Keratinocyte (primary cell): Measurements from ENCODE around the gene RNU1-1. TPM values are rescaled to one million over a fixed set of nuclear protein-coding genes. Genes with fewer than 3 reads are reported as not detected.
"Not testable (repeated sequence)": the region's sequence is repeated elsewhere in the genome, so short reads cannot be mapped to it uniquely, and the experiment has no call there.

Experiments used
- DNase-seq: peaks from one replicate; pipeline ENCODE4 v3.0.0-alpha.2; 2011; ENCODE audit warnings: low read depth, missing footprints, low spot score
- FAIRE-seq: peaks from 2 replicates; lab custom pipeline; 2011; peaks lifted over from hg19 to GRCh38; lab: Jason Lieb, UNC
- H2AFZ ChIP-seq: 2 replicates; pipeline ENCODE4 v1.6.0; 2012; ENCODE audit warnings: low read length, control low read depth, inconsistent platforms; ENCODE audit not compliant: control insufficient read depth
- H3K27ac ChIP-seq: 2 replicates; pipeline ENCODE4 v1.5.1; 2011; ENCODE audit warnings: low read length; ENCODE audit not compliant: control insufficient read depth, insufficient read depth
- H3K27me3 ChIP-seq: 3 replicates; pipeline ENCODE4 v1.6.0; 2011; ENCODE audit warnings: low read length; ENCODE audit not compliant: control insufficient read depth, insufficient read depth; ENCODE audit errors: extremely low read depth
- H3K36me3 ChIP-seq, 2 experiments: 2 replicates in 1 of 2; 3 replicates in 1 of 2; pipeline ENCODE4 v1.5.1; 2011; ENCODE audit warnings: low read length in 2 of 2, mild to moderate bottlenecking in 1 of 2; ENCODE audit not compliant: control insufficient read depth in 2 of 2, insufficient read depth in 2 of 2; ENCODE audit errors: extremely low read depth in 1 of 2
- H3K4me1 ChIP-seq: 3 replicates; pipeline ENCODE4 v1.5.1; 2011; ENCODE audit warnings: low read length; ENCODE audit not compliant: control insufficient read depth, insufficient read depth; ENCODE audit errors: extremely low read depth
- H3K4me2 ChIP-seq: 3 replicates; pipeline ENCODE4 v1.6.0; 2011; ENCODE audit warnings: low read depth, low read length; ENCODE audit not compliant: control insufficient read depth, insufficient read depth; ENCODE audit errors: extremely low read depth
- H3K4me3 ChIP-seq, 3 experiments: fragments of 200-600 bp in 1 of 3; sonication (generic) in 1 of 3; 2 replicates in 2 of 3; 3 replicates in 1 of 3; pipeline ENCODE4 v1.5.1; 2011 to 2016; ENCODE audit warnings: low read length in 3 of 3, mild to moderate bottlenecking in 3 of 3, control low read depth in 2 of 3, inconsistent platforms in 1 of 3, low read depth in 1 of 3, mixed read lengths in 1 of 3, mixed run types in 1 of 3, moderate library complexity in 1 of 3; ENCODE audit not compliant: control insufficient read depth in 2 of 3, insufficient read depth in 2 of 3; ENCODE audit errors: extremely low read depth in 1 of 3
- H3K79me2 ChIP-seq: 2 replicates; pipeline ENCODE4 v1.6.0; 2012; ENCODE audit warnings: low read length; ENCODE audit not compliant: control insufficient read depth, insufficient read depth
- H3K9ac ChIP-seq: 3 replicates; pipeline ENCODE4 v1.6.0; 2011; ENCODE audit warnings: low read length; ENCODE audit not compliant: control insufficient read depth, insufficient read depth; ENCODE audit errors: extremely low read depth
- H3K9me1 ChIP-seq: 3 replicates; pipeline ENCODE4 v1.6.0; 2011; ENCODE audit warnings: low read length; ENCODE audit not compliant: control insufficient read depth, insufficient read depth; ENCODE audit errors: extremely low read depth
- H3K9me3 ChIP-seq: 2 replicates; pipeline ENCODE4 v1.5.1; 2012; ENCODE audit warnings: low read depth, low read length; ENCODE audit not compliant: control insufficient read depth
- H4K20me1 ChIP-seq: 3 replicates; pipeline ENCODE4 v1.6.0; 2011; ENCODE audit warnings: low read length; ENCODE audit not compliant: control insufficient read depth, insufficient read depth; ENCODE audit errors: extremely low read depth
- dilution Hi-C: fragments of 300-500 bp; cut with MboI; formaldehyde crosslinking; loops from one replicate; pipeline ENCODE4 v1.7.0; 2020; ENCODE audit warnings: low sequenced_read_pairs; ENCODE audit not compliant: extremely low pct_ligation_motif_present
- polyA plus RNA-seq, 5 experiments: library from polyadenylated mRNA; depleted of rRNA in 3 of 5; stranded (reverse) in 3 of 5; stranded (forward) in 1 of 5; unstranded in 1 of 5; fragments of >200 nt; gene quantifications; 1 replicate in 1 of 5; 2 replicates in 3 of 5; 3 replicates in 1 of 5; pipeline versions ENCODE4 v1.2.1 to v1.2.3, GENCODE V29; 2011 to 2012; ENCODE audit warnings: missing spikeins in 2 of 5, low read depth in 1 of 5, low replicate concordance in 1 of 5

RNU1-1 gene
- polyA plus RNA-seq, 1 donor (not counting 4 experiments of a cell fraction or from before 2014, with no cell fraction given) = 67.0 TPM

- H3K9ac ChIP-seq, H3K79me2 ChIP-seq, H3K36me3 ChIP-seq, H3K9me1 ChIP-seq, DNase-seq, H3K4me2 ChIP-seq, H3K4me1 ChIP-seq, FAIRE-seq, H3K9me3 ChIP-seq, dilution Hi-C loops, H4K20me1 ChIP-seq, H3K27ac ChIP-seq, H2AFZ ChIP-seq, H3K4me3 ChIP-seq: not testable (repeated sequence)
- H3K27me3 ChIP-seq = peaks cover 12% of the 10 kb centered on the region
Observed at GRCh38 chr1:16516694-16517410, 2.8 kb upstream of the RNU1-1 start.

GRCh38 chr1:16513412-16514106 lies 526 bp downstream of the RNU1-1 start:
- FAIRE-seq, dilution Hi-C loops, H3K4me1 ChIP-seq, H3K27me3 ChIP-seq, H2AFZ ChIP-seq, H3K36me3 ChIP-seq, H3K9ac ChIP-seq, H4K20me1 ChIP-seq, H3K9me1 ChIP-seq, H3K9me3 ChIP-seq, H3K79me2 ChIP-seq, H3K27ac ChIP-seq, H3K4me3 ChIP-seq: not testable (repeated sequence)
- DNase-seq = peak; percentile 92
- peak overlapping the region; percentile 67 for H3K4me2 ChIP-seq

GRCh38 chr1:16512624-16513411 lies 1.3 kb downstream of the RNU1-1 start:
- H2AFZ ChIP-seq, H3K4me1 ChIP-seq, H3K79me2 ChIP-seq, DNase-seq, H3K27me3 ChIP-seq, H3K9me3 ChIP-seq, H3K9me1 ChIP-seq, FAIRE-seq, H3K36me3 ChIP-seq, dilution Hi-C loops, H3K27ac ChIP-seq, H4K20me1 ChIP-seq, H3K9ac ChIP-seq, H3K4me3 ChIP-seq: not testable (repeated sequence)
- peak overlapping the region; percentile 67 for H3K4me2 ChIP-seq

GRCh38 chr1:16511926-16512325 lies 2.2 kb downstream of the RNU1-1 start:
- FAIRE-seq, H3K27ac ChIP-seq, DNase-seq, H3K79me2 ChIP-seq, H3K4me2 ChIP-seq, H2AFZ ChIP-seq, dilution Hi-C loops, H3K9me1 ChIP-seq, H3K4me1 ChIP-seq, H3K9ac ChIP-seq, H3K4me3 ChIP-seq, H4K20me1 ChIP-seq, H3K9me3 ChIP-seq, H3K27me3 ChIP-seq, H3K36me3 ChIP-seq: not testable (repeated sequence)
